Osteoblast (primary cell): ENCODE measurements around the gene PEX5L. TPM values are rescaled to one million over a fixed set of nuclear protein-coding genes. Genes with fewer than 3 reads are reported as not detected.
A peak's percentile ranks its signal among the peaks of the same experiment; 100 is the strongest.

Experiments used
- DNase-seq: peaks from one replicate; pipeline ENCODE4 v3.0.0; 2011; ENCODE audit warnings: low spot score, mixed read lengths; ENCODE audit not compliant: insufficient read length; ENCODE audit errors: missing footprints
- H2AFZ ChIP-seq: 2 replicates; pipeline ENCODE4 v1.6.0; 2011; ENCODE audit warnings: mild to moderate bottlenecking, low read length
- H3K27ac ChIP-seq: 2 replicates; pipeline ENCODE4 v1.5.1; 2011; ENCODE audit warnings: mild to moderate bottlenecking, low read depth, low read length, moderate library complexity
- H3K27me3 ChIP-seq: 2 replicates; pipeline ENCODE4 v1.6.0; 2012; ENCODE audit warnings: mild to moderate bottlenecking, control low read depth, inconsistent platforms, low read length, moderate library complexity; ENCODE audit not compliant: insufficient read depth
- H3K36me3 ChIP-seq: 2 replicates; pipeline ENCODE4 v1.5.1; 2011; ENCODE audit warnings: mild to moderate bottlenecking, low read length, control low read depth, moderate library complexity; ENCODE audit not compliant: insufficient read depth
- H3K4me1 ChIP-seq: 2 replicates; pipeline ENCODE4 v1.5.1; 2011; ENCODE audit warnings: mild to moderate bottlenecking, low read length, control low read depth, moderate library complexity; ENCODE audit not compliant: insufficient read depth
- H3K4me2 ChIP-seq: 2 replicates; pipeline ENCODE4 v1.6.0; 2011; ENCODE audit warnings: mild to moderate bottlenecking, low read length; ENCODE audit not compliant: insufficient read depth
- H3K4me3 ChIP-seq: fragments of 200-600 bp; sonication (generic); 3 replicates; pipeline ENCODE4 v1.5.1; 2012; ENCODE audit warnings: mild to moderate bottlenecking, low read length, inconsistent platforms; ENCODE audit not compliant: insufficient read depth
- H3K79me2 ChIP-seq: 2 replicates; pipeline ENCODE4 v1.6.0; 2012; ENCODE audit warnings: mild to moderate bottlenecking, low read length, control low read depth, inconsistent platforms; ENCODE audit not compliant: insufficient read depth
- H3K9me3 ChIP-seq: 2 replicates; pipeline ENCODE4 v1.5.1; 2011; ENCODE audit warnings: low read depth, low read length, control low read depth
- H4K20me1 ChIP-seq: 2 replicates; pipeline ENCODE4 v1.6.0; 2012; ENCODE audit warnings: mild to moderate bottlenecking, low read length, control low read depth; ENCODE audit not compliant: insufficient read depth
- CTCF ChIP-seq: IDR thresholded peaks from 2 replicates; pipeline ENCODE4 v1.5.1; 2011; ENCODE audit warnings: mild to moderate bottlenecking, low read depth, low read length, moderate library complexity; ENCODE audit errors: extremely low read depth
- total RNA-seq: library from RNA; depleted of rRNA; stranded (reverse); fragments of >200 nt; gene quantifications from 2 replicates; pipeline ENCODE4 v1.2.3, GENCODE V29; 2012

PEX5L gene
- total RNA-seq, 1 donor: 1.4 TPM

GRCh38 chr3:179991883-179992282 lies 44.9 kb downstream of the PEX5L start:
- Histone ChIP-seq H2AFZ (no peak overlapping the region), H3K4me1 (no peaks in the 10 kb centered on the region), H3K4me3 (no peak overlapping the region), H4K20me1 (no peaks in the 10 kb centered on the region), H3K79me2 (no peaks in the 10 kb centered on the region), H3K27ac (no peak overlapping the region), H3K4me2 (no peak overlapping the region), H3K9me3 (no peaks in the 10 kb centered on the region), H3K36me3 (no peaks in the 10 kb centered on the region), H3K27me3 (no peaks in the 10 kb centered on the region)
- TF ChIP-seq CTCF: no peak
- no peak for DNase-seq

GRCh38 chr3:179991104-179991503 lies 45.6 kb downstream of the PEX5L start:
- Histone ChIP-seq H3K27ac (no peak overlapping the region), H3K4me3 (no peak overlapping the region), H4K20me1 (no peaks in the 10 kb centered on the region), H3K36me3 (no peaks in the 10 kb centered on the region), H3K9me3 (no peaks in the 10 kb centered on the region), H3K27me3 (no peaks in the 10 kb centered on the region), H2AFZ (no peak overlapping the region), H3K4me1 (no peaks in the 10 kb centered on the region), H3K4me2 (no peak overlapping the region), H3K79me2 (no peaks in the 10 kb centered on the region)
- DNase-seq: no peak
- no peak for TF ChIP-seq CTCF

- no peaks in the 10 kb centered on the region for H3K4me1 ChIP-seq
- no peaks in the 10 kb centered on the region for H3K36me3 ChIP-seq
- H3K4me2 ChIP-seq: no peak overlapping the region
- H3K9me3 ChIP-seq: no peaks in the 10 kb centered on the region
- no peak overlapping the region for H2AFZ ChIP-seq
- no peaks in the 10 kb centered on the region for H3K79me2 ChIP-seq
- no peaks in the 10 kb centered on the region for H3K27me3 ChIP-seq
- no peak for TF ChIP-seq CTCF
- H3K4me3 ChIP-seq: no peak overlapping the region
- H4K20me1 ChIP-seq: no peaks in the 10 kb centered on the region
- H3K27ac ChIP-seq: no peak overlapping the region
- DNase-seq: no peak
These were observed 55.1 kb downstream of the PEX5L start for GRCh38 chr3:179981646-179982045.

- no peak for TF ChIP-seq CTCF
- no peak overlapping the region for H3K4me2 ChIP-seq
- H3K4me3 ChIP-seq: no peak overlapping the region
- no peaks in the 10 kb centered on the region for H3K36me3 ChIP-seq
- no peak for DNase-seq
- H3K9me3 ChIP-seq: no peaks in the 10 kb centered on the region
- H4K20me1 ChIP-seq: no peaks in the 10 kb centered on the region
- no peaks in the 10 kb centered on the region for H3K4me1 ChIP-seq
- no peaks in the 10 kb centered on the region for H3K27me3 ChIP-seq
- H3K79me2 ChIP-seq: no peaks in the 10 kb centered on the region
- peak overlapping the region; percentile 48 for H2AFZ ChIP-seq
- H3K27ac ChIP-seq: no peak overlapping the region
These were observed 59.4 kb downstream of the PEX5L start for GRCh38 chr3:179977356-179977755.
